ENCODE measurements around the gene ABHD8.
A peak's percentile ranks its signal among the peaks of the same experiment; 100 is the strongest.

Gene ABHD8

DNA sequence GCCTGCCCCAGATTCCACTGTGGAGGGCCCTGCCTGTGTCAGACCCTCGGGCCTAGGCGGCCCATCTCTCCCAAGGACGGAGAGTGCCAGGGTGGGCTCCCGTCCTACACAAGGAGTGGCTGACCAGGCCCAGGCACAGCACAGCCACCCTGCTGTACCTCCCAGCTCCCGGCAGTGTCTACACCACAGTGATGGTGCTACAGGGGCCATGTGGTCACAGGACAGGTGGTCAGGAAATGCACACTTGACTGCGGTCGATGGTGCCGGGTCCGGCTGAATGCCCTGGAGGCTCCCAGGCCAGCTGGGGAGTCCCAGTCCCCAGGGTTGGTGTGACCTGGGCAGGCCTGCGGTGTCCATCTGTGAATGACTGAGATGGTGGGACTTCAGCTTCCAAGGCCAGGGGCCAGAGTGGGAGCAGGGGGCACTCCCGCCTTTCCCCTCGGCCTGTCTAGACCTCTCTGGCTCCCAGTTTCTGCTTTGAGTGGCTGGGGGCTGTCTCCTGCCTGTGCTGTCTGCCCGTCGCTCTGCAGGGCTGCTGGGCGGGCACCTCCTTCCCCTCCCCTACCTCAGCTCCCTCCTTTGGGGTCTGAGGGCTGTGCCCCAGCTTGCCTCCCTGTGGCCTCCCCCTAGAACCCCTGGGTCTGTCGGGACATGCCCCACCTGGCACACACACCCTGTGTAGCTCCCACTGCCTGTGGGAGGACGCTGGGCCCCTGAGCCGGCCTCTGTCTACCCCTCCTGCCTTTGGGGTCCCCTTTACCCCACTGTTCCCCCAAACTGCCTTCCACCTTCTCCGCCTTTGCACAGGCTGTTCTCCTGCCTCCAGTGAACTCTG is 18.6 kb upstream of the ABHD8 start:
- DNase-seq (ENCODE audit: low read depth in 2 of 2) = no peak

DNA sequence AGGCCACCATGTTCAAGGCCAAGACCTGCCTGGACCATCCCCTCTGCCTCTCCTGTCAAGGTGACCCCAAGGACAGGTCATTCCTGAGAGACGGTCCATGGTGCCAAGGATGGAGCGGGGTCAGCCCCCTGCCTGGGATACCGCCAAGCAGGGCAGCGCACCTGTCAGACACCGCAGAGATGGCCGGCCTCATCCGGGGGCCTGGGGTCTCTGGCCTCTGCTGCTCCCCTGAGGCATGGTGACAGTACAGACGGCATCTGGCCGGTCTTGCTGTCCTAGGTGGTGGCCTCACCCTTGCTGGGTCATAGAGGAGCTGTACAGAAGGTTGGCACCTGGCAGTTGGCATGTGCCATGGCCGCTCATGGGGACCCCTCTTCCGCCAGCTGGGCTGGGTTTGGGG is 17.2 kb upstream of the ABHD8 start:
- no peak for DNase-seq (ENCODE audit: low read depth in 2 of 2)

DNA sequence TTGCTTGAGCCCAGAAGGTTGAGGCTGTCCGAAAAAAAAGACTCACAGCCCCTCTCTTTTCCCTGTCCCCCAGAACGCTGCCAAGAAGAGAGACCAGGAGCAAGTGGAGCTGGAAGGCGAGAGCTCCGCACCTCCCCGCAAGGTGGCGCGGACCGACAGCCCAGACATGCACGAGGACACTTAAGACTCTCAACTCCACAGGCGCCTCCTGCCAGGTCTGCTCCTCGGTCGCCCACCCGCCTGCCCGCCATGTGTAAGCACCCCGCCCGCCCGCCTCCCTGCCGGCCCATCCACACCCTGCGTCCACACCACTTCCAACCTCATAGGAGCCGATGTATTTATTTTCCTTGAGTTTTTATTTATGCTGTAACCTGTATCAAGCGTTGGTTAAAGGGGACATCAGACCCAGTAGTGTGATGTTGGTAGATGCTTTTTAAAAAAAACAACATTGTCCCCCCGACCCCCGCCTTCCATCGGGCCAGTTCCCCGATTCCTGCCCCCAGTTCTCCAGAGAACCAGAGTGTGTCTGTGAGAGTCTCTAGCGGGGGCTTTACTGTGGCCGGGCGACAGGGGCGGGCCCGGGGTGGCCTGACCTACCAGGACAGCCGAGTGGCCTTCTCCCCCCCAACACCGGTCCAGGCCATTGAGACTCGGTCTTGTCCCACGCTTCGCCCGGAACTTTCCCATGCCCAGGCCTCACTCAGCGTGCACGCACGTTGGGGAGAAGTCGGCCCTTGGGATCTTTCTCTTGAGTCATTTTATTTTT is 16.4 kb upstream of the ABHD8 start:
- DNase-seq (ENCODE audit: low read depth in 2 of 2) = no peak

DNA sequence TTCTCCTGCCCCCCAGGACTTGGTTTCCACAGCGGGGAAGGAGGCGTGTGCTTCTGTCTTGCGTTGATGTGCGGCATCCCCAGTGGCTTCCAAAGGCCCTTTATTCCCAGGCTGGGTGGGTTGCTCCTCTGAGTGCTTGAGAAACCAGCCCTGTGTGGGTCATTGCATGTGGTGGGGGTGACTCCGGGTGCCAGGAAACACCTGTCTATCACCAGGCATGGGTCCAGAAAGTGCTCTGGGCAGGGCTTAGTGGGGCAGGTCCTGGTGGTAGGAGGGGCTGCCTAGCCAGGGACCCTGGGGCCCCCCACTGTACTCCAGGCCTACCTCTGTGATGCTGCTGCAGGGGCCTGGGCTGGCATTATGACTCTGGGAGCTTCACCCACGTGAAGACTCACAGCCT is 15.7 kb upstream of the ABHD8 start:
- DNase-seq (ENCODE audit: low read depth in 2 of 2) = no peak

DNA sequence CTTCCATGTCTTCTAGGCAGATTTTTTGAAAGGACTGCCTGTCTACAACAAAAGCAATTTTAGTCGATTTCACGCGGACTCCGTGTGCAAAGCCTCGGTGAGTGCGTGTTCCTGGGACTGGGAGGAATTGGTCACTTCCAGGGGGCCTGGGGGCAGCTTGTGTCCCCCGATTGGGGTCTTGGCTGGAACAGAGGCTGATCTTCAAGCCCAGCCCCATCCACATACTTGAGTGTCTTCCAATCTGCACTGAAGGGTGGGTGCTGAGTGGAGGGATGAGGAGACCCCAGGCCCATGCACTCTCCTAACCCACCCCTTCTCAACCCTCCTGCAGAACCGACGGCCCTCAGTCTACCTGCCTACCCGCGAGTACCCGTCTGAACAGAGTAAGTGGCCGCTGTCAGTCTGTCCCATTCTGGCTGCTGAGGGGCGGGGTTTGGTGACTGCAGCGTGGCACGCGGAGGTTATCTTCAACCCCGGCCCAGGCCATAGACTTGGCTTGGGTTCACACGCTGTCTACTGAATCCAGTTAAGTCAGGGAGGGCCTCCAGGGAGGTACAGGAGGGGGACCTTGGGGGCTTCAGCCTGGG is 10.9 kb upstream of the ABHD8 start:
- DNase-seq (ENCODE audit: low read depth in 2 of 2) = no peak

DNA sequence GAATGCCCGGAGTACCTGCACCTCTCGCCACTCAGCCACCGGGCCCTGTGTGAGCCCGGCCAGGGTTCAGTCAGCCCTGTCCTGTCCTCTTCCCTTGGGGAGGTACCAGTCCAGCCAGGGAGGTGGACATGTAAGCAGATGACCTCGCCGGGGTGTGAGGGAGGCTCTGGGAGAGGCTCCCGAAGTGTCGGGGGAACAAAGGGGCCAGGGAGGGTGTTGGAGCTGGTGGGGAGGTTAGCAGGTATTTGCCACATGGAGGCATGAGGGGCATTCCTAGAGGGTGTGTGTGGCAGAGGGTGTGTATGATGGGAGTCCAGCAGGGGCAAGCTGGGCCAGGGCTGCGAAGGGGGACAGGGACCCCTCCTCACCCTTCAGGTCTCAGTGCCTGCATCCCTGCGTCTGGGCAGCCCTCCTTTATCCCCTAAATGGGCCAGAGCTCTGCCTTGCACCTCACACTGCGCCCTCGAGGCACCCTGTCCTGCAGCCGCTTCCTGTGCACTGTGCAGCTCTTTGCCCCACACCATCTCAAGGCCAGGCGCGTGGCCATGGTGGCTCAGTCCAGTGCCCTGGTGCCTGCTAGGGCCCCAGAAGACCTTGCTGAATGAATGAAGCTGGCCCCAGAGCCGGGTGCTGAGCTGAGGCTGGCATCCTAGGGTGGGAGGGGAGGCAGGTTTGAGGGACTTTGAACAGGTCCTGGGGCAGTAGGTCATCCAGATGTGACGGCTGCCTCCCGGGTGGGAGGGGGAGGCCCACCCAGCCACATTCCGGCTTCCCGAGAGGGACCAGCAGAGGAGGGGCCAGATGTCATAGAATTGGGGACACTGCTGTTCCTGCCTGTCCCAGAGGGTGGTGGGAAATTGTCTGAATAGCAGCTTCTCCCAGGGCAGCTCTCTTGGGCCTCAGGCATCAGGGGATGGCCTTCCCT is 9.2 kb upstream of the ABHD8 start:
- no peak for DNase-seq (ENCODE audit: low read depth in 2 of 2)

DNA sequence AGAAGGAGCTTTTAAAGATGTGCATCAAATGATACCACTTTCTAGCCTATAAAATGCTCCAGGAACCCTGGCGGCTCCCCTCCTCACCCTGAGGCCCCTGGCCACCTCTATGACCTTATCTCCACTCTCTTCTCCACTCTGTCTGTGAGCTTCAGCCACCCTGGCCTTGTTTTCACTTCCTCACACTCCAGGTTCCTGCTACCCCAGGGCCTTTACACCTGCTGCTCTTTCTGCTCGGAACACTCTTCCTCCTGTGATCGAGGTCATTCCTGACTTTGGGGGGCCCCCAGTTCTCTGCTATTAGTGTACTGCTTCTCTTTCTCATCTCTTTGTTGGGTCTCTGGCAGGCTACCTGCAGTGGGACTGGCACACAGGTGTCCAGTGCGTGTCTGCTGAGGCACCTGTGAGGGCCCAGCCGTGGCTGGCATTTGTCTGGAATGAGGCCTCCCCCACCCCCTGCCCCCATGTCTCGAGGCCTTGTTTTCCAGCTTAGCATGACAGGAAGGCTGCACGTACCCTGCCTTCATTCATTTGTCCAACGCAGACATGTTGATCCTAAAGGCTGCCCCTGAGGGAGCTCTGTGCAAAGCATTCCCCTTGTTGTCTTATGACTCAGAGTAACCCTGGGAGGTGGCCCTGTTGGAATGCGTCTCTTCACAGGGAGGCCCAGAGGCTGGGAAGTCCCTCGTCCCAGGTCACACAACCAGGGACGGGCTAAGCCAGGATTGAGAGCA is 8.4 kb upstream of the ABHD8 start:
- DNase-seq (ENCODE audit: low read depth in 2 of 2) = no peak

DNA sequence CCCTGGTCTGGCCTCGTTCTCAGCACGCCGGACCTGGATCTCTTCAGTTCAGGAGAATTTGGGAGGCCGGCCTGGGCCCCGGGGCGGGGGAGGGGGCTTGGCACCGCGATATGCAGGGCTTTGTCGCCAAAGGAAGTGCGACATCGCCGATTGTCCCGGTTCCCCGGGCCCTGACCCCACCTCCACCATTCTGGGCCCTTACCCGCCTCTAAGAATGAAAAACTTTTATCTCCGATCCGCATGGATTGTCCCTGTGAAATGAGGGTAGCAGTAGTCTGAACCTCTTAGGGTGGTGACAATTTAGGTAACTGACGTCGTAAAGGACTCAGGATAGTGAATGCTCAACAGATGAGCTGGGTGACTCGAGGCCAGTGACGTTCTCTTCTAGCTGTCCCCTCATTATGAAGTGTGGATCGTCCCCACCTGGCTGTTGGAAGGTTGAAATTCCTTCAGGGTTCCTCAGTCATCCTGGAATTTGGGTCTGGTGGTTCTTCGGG is 6.8 kb upstream of the ABHD8 start:
- DNase-seq (ENCODE audit: low read depth in 2 of 2) = no peak

DNA sequence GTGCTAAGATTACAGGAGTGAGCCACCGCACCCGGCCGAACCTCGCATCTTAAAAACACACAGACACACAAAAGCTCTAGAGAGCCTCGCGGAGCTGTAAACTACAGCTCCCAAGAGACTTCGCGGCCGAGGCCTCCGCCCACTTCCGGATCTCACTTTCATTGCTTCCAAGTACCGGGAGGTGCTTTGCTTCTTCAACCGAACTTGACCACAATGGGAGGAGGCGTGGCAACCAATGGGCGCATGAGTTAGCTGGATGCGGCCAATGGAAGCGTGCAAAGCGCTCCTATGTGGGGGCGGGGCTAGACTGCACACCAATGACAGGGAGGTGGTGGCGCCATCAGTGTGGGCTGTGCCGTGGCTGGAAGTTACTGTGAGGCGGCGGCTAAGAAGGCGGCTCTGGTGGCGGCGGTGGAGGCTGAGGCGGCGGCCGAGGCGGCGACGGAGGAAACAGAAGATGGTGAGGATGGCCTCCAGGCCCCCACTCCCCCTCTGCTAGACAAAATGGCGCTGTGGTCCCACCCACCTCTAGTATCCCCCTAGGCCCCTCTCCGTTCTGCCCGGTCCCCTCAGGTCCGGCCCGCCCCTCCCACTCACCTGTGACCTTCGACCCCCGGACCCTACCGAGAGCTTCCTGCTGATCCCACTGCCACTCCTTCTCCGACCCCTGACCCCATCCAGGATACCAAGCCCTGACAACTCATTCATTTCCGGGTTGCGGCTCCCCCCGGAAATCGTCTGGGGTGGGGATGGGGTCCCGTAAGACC is 6.2 kb upstream of the ABHD8 start, which contains the start of gene DDA1:
Gene DDA1 (plus strand): TSS at position 366 of the 767 bp plus-strand sequence. CDS start 92 bp downstream, at position 458.
- DNase-seq (ENCODE audit: low read depth in 2 of 2) = peak; percentile 94 to 99

DNA sequence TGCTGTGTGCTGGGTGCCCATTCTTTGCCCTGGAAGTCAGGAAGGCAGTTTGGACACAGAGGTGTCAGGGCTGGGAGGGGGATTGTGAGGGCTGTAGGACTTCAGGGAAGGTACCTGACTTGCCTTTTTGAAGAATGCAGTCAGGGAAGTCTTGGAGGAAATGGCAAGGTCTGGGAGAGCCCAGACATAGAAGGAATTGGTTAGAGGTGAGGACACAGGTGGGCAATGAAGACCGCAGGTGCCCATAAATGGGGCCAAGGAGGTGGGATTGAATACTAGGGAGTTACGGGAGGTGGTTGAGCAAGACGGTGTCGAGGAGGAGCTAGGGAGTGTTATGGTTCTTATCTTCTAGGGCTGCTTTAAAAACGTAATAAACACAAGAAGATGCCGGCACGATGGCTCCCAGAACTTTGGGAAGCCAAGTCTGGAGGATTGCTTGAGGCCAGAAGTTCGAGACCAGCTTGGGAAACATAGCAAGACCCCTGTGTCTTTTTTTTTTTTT is 4.7 kb upstream of the ABHD8 start:
- DNase-seq (ENCODE audit: low read depth in 2 of 2) = no peak

DNA sequence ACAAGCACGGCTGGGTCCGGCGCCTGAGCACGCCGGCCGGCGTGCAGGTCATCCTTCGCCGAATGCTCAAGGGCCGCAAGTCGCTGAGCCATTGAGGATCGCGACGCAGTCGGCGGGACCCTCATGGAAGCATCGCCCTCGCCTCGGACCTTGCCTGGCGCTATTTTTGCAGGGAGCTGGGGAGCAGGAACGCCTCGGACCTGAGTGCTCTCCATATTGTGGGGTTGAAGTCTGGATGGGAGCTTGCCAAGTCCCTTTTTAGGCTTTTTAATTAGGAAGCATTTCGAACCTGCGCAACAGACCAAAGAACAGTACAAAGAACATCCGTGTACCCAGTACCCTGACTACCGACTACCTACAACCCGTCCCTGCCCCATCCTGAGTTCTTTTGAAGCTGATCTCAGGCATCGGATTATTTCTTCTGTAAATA is 3.1 kb upstream of the ABHD8 start:
- no peak for DNase-seq (ENCODE audit: low read depth in 2 of 2)

DNA sequence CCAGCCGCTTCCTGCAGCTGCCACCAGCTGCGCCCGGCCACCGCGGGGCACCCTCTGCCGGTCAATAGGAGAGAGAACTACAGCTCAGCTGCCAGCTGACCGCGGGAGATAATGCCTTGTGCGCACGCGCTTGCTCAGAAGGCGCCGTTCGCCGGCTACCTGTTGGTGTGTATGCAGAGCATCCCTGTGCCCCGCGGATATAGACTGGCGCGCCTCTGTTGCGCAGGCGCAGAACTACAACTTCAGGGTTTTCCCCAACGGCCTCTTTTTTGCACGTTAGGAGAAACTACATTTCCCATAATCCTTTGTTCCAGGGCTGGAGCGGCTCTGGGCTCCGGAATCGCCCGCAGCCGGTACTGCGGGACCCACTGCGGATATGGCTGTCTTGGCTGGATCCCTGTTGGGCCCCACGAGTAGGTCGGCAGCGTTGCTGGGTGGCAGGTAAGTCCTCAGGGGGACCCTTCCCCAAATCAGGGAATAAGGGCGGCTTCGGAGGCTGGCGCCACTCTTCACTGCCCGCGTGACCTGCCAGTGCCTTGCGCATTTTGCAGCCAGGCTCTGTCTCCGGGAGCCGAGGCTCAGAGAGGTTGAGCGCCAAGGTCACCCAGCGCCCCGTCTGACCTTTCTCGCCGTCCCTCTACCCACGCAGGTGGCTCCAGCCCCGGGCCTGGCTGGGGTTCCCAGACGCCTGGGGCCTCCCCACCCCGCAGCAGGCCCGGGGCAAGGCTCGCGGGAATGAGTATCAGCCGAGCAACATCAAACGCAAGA is 2.5 kb upstream of the ABHD8 start, which contains the start of gene MRPL34:
Gene MRPL34 (plus strand): TSS at position 356 of the 768 bp plus-strand sequence. CDS start 21 bp downstream, at position 377.
- DNase-seq (ENCODE audit: low read depth in 2 of 2) = peak; percentile 84 to 86

DNA sequence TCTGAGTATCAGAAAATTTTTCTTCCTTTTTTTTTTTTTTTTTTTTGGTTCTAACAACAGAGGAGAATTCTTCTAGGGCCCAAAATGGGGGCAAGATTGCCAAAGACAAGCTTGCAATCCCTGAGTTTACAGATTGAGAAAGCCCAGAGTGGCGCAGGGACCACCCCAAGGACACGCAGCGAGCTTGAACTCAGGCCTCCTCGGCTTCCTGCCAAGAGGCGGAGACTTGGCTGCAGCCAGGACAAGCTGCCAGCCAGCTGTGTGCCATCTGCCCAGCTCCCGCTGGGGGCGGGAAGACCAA is 1.9 kb upstream of the ABHD8 start:
- no peak for DNase-seq (ENCODE audit: low read depth in 2 of 2)

DNA sequence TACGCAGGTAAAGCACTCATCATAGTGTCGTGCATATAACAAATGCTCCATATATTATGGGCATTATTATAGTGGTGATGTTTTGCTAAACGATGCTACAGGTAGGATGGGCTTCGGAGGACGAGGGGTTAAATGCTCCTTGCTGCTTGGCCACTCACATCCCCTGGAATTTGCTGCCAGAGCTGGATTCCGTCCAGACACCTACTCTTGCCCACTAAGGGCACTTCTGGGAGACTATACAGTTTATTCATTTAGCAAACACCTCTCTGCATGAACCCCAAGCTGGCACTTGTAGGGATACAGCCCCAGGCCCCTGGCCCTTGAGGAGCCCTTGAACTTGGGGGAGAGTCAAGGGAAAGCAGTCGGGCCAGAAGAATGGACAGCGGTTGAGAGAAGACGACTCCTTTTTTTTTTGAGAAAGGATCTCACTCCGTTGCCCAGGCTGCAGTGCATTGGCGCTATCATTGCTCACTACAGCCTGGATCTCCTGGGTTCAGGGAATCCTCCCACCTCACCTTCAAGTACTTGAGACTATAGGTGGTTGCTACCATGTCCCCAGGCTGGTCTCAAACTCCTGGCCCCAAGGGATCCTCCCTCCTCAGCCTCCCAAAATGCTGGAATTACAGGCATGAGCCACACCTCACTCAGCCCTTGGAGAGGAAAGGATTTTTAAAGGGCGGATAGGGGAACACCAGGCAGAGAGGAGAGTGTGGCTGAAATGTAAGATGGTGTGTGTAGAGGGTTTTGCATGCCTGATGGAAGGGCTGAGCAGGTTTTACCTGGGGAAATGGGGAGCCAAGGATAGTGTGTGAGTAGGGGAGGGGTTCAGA is 1.4 kb upstream of the ABHD8 start:
- no peak for DNase-seq (ENCODE audit: low read depth in 2 of 2)

DNA sequence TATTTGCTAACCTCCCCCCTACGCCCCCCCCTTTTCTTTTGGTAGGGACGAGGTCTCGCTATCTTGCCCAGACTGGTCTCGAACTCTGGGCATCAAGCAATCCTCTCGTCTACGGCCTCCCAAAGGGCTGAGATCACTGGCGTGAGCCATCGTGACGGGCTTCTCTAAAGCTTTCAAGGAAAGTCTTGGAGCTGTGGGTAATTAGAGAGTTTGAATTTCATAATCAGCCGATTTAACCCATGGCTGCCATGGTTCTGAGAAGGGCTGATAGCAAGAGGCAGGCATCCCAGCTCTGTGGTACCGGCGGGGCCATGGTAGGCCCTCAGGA is 679 bp upstream of the ABHD8 start:
- DNase-seq (ENCODE audit: low read depth in 2 of 2) = no peak

DNA sequence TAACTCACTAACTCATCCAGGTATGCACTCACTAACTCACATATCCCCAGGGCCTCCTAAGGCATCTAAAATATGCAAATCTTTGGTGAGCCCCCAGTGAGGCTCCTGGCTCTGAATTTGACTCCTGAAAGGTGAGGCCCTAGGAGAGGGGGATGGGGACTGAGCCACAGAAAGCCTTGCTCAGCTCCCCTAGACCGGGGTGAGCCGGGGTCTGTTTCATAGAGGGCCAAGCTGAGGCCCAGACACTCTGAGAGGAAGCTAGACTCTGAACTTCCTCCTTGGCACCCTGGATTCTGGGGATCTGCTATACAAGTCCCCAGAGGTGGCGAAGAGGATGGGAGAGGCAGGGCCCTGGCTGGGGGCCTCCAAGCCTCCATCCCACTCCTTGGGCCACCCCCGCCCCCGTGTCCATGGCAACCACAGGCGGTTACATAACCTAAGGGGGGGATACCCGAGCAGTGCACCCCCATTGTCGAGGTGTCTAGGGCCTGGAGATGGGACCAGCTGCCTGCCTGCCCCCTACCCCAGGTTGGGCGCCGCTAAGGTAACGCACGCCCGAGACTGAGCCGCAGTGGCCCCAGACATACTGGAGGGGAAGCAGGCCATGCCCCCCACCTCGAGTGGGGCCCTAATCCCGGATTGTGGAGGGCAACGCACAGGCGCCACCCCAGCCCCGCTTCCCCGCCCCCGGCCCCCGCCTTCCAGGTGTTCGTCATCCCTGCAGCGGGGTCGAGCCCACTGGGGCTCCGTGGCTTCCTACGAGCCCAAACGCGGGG is 646 bp downstream of the ABHD8 start:
- no peak for DNase-seq (ENCODE audit: low read depth in 2 of 2)

DNA sequence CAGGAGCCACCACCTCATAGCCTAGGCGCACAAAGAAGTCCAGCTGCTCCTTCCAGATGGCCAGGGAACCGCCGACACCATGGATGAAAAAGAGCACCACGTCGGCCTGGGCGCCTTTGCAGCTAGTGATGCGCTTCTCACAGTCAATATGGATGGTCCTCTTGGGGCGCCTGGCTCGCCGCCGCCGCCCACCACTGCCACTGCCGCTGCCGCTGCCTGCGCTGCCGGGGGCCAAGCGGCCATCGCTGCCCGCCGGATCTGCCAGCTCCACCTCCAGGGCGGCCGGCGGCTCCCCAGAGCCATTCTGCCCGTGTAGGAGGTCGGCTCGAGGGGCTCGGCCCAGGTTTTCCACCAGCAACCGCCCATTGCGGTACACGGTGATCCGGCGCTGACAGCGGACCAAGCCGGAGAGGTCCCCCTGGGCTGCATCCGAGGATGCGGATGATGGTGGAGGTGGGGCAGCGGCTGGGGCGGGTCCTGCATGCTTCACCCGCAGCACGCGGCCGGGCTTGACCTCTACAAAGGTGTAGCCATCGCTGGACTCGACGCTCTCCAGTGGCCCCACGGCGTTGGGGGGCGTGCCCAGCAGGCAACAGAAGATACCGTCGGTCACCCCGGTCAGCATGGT is 2.1 kb downstream of the ABHD8 start:
- DNase-seq (ENCODE audit: low read depth in 2 of 2) = no peak

Data from stimulated activated CD8-positive, alpha-beta memory T cell treated with anti-CD3 and anti-CD28 coated beads, Interleukin-2, amount 100 ng/mL, for 1 hour (primary cell).